Activated naive CD4-positive, alpha-beta T cell treated with anti-CD3 and anti-CD28 coated beads, Interleukin-2, amount 50 U/mL, for 16 hours (primary cell): ENCODE data around the gene SKI.

Source experiments
- DNase-seq: peaks from one replicate; pipeline ENCODE4 v3.0.0-alpha.2; 2020

The SKI gene

GRCh38 chr1:2298685-2299084 is 70.6 kb downstream of the SKI start:
- no peak for DNase-seq

GRCh38 chr1:2299131-2299627 is 71.1 kb downstream of the SKI start:
- no peak for DNase-seq

- peak; percentile 78 for DNase-seq
Measured at GRCh38 chr1:2300004-2300771, 72.1 kb downstream of the SKI start.

- DNase-seq = peak; percentile 72
Measured at GRCh38 chr1:2300851-2301606, 72.9 kb downstream of the SKI start.

GRCh38 chr1:2301607-2302291 is 73.6 kb downstream of the SKI start:
- no peak for DNase-seq

- DNase-seq = no peak
Measured at GRCh38 chr1:2302292-2302925, 74.3 kb downstream of the SKI start.

- no peak for DNase-seq
Measured at GRCh38 chr1:2303016-2303775, 75.1 kb downstream of the SKI start.

- DNase-seq = no peak
Measured at GRCh38 chr1:2303781-2304180, 75.7 kb downstream of the SKI start.

GRCh38 chr1:2304282-2304681 is 76.2 kb downstream of the SKI start:
- no peak for DNase-seq

- no peak for DNase-seq
Measured at GRCh38 chr1:2304921-2305681, 77.0 kb downstream of the SKI start.

- DNase-seq = no peak
Measured at GRCh38 chr1:2306151-2306978, 78.2 kb downstream of the SKI start.

- no peak for DNase-seq
Measured at GRCh38 chr1:2307064-2307605, 79.0 kb downstream of the SKI start.

- no peak for DNase-seq
Measured at GRCh38 chr1:2307972-2308371, 79.9 kb downstream of the SKI start.

GRCh38 chr1:2308844-2309243 is 80.7 kb downstream of the SKI start:
- DNase-seq = no peak

GRCh38 chr1:2310332-2311183 is 82.4 kb downstream of the SKI start:
- no peak for DNase-seq

GRCh38 chr1:2311184-2312032 is 83.3 kb downstream of the SKI start:
- DNase-seq = peak; percentile 70

- no peak for DNase-seq
Measured at GRCh38 chr1:2312160-2312514, 84.0 kb downstream of the SKI start.
